NCI-H2029 treated with DMSO at 0.1 percent for 48 hours (cell line): Measurements from ENCODE around the gene NFASC.

Experiments
- DNase-seq: peaks from one replicate; lab custom pipeline; 2025; lab: John Stamatoyannopoulos, UW

Gene NFASC

DNA sequence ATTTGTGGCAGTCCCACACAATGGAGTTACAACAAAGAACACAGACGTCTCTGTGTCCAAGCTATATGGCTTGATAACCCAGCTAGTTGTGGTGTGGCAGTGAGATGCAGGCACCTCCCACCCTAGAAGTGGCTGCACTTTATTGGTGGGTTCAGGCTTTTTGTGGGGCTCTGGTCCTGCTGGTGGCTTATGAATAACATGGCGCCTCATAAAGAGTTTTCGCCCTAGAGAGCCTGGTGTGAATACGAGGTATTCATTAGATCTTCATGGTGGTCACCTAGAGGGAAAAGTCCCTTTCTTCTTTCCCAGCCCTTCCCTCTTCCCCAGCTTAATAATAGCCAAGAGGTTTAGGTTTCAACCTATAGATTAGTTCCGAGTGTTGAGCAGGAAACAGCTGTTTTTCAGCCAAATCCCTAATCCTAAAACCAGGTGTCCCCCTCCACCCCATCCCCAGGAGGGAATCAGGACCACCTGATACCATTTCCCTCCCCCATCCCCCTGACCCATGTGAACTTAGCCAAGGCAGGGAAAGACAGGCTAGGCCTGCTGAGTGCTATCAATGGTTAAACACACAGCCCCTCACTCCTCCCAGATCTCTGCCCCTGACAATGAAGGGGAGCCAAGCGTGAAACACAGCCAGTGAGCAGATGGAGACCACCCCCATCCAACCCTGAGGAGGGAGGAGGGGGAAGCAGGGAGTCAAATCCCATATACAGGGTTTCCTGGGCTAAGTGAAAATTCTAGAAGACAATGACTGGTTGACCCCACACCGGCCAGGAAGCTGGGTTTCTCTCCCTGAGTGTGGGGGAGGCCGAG lies 58.2 kb downstream of the NFASC start:
- DNase-seq = no peak

DNA sequence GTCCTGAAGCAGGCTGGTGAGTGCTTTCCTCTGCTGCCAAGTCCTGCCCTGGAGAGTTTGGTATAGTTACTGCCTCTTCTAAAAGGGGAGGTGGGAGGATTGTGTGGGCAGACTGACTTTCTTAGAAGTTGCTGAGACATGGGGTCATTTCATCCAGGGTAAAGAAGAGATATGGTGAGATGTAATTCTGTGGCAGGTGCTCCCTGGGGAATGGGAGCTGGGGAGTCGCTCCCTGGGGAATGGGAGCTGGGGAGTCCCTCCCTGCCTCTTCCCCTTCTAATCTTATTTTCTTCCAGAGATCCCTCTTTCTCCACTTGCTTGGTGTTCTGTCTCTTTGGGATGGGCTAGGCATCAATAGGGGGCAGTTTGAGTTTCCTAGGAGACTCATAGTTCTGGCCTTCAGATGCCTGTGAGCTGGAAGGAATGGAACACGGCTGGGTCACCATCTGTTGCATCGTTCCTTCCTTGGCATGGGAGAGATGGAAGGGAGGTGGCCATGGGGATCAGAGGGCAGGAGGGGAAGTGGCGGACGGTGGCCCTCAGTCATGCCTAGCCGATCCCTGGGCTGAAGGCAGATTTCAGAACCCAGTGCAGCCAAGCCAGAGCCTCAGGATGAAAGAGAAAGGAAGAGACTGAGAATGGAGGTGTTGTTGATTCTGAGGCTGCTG lies 59.0 kb downstream of the NFASC start:
- no peak for DNase-seq

DNA sequence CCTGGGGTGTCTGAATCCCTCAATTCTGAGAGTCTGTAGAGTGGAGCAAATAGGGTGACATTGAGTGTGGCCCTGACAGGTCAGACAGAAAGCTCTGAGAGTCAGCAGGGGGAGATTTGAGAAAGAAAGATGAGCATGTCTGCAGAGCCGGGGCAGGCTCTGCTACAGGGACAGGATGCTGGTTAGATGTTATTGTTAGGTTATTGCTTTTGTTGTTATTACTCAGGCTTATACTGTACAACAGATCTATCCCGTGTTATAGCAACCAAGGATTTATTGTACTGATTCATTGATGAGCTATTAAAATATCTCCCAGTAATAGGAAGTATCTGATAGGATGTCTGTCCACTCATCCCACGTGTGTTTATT lies 59.5 kb downstream of the NFASC start:
- DNase-seq = no peak

- DNase-seq = no peak
These were observed 60.7 kb downstream of the NFASC start for GRCh38 chr1:204931313-204931712.

- no peak for DNase-seq
These were observed 61.3 kb downstream of the NFASC start for GRCh38 chr1:204931768-204932572.

GRCh38 chr1:204932573-204932909 lies 61.9 kb downstream of the NFASC start:
- no peak for DNase-seq

DNA sequence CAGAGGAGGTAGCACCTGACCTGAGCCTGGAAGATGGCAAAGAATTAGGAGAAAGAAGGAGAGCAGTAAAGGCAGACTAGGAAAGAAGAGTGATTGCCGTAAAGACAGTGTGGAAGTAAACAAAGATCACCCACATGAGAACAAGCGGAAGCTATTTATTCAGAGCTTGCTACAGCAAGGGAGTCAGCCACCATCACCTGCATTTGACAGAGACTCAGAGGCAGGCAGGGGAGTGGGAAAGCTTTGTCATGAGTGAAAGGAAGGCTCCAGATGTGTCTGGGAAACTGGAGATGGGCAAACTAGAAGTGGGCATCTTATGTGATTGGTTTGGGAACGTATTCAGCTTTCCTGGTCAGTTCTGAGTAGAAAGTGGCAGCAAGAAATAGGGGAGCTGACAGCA lies 64.5 kb downstream of the NFASC start:
- DNase-seq = no peak

DNA sequence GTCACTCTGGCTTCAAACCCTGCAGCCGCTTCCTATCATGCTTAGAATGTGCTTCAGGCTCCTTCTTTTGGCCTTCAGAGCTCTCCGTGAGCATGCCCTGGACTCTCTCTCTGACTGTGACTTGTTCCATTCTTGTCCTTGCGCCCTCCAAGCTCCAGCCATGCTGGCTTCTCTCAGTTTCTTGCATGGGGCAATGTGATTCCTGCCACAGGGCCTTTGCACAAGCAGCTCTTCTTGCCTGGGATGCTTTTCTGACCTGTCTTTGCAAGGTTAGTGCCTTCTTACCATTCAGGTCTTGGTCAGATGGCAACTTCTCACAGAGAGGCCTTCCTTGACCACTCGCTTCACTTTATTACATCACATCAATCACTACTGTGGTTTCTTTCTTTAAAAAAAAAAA lies 66.1 kb downstream of the NFASC start:
- DNase-seq = no peak

GRCh38 chr1:204937901-204938300 lies 67.2 kb downstream of the NFASC start:
- no peak for DNase-seq

GRCh38 chr1:204940591-204940990 lies 69.9 kb downstream of the NFASC start:
- no peak for DNase-seq

DNA sequence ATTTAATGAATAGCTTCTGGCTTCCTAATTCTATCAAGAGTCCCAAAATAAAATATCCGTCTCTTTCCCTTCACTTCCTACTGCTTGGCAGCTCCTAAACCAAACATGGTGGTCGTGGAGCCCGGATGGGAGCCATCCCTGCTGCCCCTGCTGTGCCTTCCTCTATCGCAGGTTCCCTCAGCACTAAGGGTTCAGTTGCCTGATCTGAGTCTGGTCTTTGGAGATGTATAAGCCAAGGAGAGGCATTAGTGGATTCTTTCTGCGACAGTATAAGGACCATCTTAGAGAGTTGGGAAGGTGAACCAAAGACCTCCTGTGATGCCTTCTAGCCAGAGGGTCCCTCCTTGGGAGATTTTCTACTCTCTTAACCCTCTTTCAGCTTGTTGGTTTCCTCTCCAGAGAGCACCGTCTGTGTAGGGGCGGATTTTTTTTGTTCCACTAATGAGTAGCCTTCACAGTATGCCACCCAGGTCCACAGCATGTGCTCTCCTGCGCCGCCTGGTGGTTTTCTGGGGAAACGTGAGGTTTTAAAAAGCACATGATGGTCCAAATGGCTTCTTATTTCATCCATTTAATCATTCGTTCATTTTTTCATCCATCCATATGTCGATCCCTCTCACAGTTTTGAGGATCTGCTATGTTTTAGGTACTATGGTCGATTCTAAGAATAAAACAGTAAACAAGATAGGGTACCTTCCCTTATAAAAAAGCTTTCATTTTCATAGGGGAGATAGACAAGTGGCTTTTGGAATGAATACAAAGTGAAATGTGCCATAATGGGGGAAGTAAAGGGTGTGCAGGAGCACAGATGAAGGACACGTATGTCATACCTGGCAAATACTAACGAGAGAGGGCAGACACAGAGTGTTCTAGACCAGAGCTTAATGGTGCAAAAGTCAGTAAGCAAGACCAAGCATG lies 71.0 kb downstream of the NFASC start:
- peak; percentile 2 for DNase-seq

- no peak for DNase-seq
These were observed 72.8 kb downstream of the NFASC start for GRCh38 chr1:204943495-204943894.

DNA sequence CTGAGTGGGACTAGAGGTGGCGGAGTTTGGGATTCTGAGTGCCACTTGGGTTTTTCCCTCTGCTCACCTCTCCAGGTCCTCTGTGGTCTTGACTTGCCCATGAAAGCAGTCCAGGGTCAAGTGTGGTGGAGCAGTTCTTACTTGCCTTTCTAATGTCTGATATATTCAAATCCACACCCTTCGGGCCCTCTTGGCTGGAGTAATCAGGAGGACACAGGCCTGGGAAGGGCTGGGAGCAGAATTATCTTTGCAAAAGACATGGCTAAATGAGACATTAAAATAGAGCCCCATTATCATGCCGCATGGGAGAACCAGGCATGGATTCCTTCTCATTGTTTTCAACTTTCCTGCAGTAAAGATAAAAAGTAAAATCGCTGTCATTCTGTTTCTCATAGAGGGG lies 74.0 kb downstream of the NFASC start:
- no peak for DNase-seq

- no peak for DNase-seq
These were observed 74.9 kb downstream of the NFASC start for GRCh38 chr1:204945565-204945977.

DNA sequence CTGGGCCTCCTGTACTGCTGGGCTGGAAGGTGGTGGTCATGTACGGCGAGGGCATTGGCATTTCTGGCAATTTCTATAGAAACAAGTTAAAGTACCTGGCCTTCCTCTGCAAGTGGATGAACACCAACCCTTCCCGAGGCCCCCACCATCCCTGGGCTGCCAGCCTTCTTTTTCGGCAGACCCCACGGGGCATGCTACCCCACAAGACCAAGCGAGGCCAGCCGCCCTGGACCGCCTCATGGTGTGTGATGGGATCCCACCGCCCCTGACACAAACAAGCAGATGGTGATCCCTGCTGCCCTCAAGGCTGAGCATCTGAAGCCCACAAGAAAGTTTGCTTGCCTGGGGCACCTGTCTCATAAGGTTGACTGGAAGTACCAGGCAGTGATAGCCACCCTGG lies 76.0 kb downstream of the NFASC start:
- no peak for DNase-seq

DNA sequence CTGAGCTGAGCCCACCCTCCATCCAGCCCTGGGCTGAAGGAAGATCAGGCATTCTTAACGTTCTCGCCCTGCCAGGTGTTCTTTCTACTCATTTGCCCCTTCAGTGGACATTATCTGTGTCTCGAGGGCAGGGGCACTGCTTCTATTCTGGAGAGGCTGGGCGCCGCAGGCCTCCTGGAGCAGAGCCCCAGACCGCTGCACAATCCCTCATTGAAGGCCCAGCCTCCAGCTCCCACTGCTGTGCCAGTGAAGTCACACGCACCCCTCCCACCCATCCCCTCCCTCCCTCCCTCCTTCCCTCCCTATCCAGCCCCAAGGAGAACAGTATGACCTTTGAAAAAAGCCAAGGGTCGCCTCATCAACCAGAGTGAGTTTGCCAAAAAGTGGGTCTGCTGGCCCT lies 76.7 kb downstream of the NFASC start:
- DNase-seq = no peak

DNA sequence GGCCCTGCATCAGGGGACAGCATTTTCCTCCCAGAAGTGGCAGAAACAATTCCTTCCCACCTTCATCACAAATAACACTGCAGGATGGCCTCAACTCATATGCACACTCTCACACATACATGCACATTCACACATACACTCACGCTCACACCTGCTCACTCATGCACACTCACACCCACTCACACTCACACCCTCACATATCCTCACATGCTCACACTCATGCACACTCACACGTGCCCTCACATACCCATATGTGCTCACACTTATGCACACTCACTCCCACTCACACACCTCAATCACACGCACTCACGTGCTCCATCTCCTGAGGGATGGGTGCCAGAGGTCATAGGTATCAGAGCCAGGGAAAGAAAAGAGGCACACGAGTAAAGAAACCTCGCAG lies 77.1 kb downstream of the NFASC start:
- no peak for DNase-seq

DNA sequence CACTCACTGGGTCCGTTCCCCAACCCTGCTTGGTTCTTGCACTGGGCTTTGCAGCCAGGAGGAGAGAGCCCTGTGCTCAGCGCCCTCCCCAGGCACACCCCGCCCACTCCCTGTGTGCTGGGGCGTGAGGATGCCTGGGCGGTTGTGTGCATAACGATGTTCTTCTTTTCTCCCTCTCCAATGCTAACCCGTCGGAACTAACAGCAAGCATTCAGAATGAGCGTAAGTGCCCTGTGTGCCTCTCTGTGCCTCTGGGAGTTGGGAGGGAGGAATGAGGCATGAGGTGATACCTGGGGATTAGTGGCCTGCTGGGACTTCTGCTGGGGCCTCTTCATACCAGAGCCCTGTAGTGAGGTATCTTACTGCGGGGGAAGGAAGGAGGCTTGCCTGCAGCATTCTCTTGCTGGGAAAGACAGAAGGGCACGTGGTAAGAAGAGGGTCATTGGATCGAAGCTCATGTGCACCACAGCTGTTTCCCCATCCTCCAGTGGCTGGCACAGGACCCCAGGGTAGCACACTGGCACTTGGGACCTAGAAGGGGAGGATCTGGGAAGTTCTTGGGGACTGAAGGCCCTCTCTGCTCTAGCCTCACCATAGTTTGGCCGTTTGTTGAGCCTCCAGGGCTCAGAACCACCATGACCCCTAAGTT lies 79.8 kb downstream of the NFASC start:
- DNase-seq = no peak

GRCh38 chr1:204958317-204959307 lies 88.0 kb downstream of the NFASC start:
- DNase-seq = no peak

GRCh38 chr1:204959374-204959773 lies 88.7 kb downstream of the NFASC start:
- DNase-seq = no peak
